ENCODE measurements around the gene SPATA24.

DNA sequence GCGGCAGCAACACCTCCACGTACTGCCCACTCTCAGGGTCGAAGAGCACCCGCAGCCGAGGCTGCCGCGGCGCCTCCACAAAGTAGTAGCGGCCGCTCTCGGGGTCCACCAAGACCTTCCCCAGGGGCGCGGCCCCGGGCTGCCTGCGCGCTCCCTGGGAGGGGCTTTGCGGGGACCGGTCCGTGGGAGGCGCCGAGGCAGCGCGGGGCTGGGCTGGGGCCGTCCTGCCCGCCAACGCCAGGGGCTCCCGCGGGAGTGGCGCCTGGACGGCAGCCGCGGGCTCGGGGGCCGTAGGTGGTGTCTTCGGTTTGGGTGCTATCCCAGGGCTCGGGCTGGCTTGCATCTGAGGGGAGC is 11.6 kb downstream of the SPATA24 start:
- TF ChIP-seq, protein P1, sequence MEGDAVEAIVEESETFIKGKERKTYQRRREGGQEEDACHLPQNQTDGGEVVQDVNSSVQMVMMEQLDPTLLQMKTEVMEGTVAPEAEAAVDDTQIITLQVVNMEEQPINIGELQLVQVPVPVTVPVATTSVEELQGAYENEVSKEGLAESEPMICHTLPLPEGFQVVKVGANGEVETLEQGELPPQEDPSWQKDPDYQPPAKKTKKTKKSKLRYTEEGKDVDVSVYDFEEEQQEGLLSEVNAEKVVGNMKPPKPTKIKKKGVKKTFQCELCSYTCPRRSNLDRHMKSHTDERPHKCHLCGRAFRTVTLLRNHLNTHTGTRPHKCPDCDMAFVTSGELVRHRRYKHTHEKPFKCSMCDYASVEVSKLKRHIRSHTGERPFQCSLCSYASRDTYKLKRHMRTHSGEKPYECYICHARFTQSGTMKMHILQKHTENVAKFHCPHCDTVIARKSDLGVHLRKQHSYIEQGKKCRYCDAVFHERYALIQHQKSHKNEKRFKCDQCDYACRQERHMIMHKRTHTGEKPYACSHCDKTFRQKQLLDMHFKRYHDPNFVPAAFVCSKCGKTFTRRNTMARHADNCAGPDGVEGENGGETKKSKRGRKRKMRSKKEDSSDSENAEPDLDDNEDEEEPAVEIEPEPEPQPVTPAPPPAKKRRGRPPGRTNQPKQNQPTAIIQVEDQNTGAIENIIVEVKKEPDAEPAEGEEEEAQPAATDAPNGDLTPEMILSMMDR (IDR thresholded peaks at IDR 0.05; ENCODE audit: low read length): no peak
- no peak for TF ChIP-seq EZH2 (optimal IDR thresholded peaks at IDR 0.05; ENCODE audit: low read depth, low read length)

Measured in MM.1S (cell line).